B cell (primary cell): ENCODE data around the gene TMEM222.

Experiments used
- EZH2 ChIP-seq: IDR thresholded peaks from 2 replicates; pipeline ENCODE4 v1.6.1; 2012; ENCODE audit warnings: borderline replicate concordance, low read depth, mild to moderate bottlenecking, moderate library complexity, low read length; ENCODE audit not compliant: insufficient read depth, poor library complexity, severe bottlenecking
- TF ChIP-seq, protein P1 (sequence below): fragments of 200-600 bp; IDR thresholded peaks from one replicate; pipeline ENCODE4 v1.8.0; 2022; ENCODE audit warnings: antibody characterized with exemption, mild to moderate bottlenecking

GRCh38 chr1:27374362-27375086, 52.6 kb downstream of the TMEM222 start, which contains the start of gene FCN3:
- TF ChIP-seq, protein P1, sequence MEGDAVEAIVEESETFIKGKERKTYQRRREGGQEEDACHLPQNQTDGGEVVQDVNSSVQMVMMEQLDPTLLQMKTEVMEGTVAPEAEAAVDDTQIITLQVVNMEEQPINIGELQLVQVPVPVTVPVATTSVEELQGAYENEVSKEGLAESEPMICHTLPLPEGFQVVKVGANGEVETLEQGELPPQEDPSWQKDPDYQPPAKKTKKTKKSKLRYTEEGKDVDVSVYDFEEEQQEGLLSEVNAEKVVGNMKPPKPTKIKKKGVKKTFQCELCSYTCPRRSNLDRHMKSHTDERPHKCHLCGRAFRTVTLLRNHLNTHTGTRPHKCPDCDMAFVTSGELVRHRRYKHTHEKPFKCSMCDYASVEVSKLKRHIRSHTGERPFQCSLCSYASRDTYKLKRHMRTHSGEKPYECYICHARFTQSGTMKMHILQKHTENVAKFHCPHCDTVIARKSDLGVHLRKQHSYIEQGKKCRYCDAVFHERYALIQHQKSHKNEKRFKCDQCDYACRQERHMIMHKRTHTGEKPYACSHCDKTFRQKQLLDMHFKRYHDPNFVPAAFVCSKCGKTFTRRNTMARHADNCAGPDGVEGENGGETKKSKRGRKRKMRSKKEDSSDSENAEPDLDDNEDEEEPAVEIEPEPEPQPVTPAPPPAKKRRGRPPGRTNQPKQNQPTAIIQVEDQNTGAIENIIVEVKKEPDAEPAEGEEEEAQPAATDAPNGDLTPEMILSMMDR = no peak
- no peak for TF ChIP-seq EZH2
